Loucy (cell line): ENCODE results near the gene RILPL1.
"Not testable (repeated sequence)": the region's sequence is repeated elsewhere in the genome, so short reads cannot be mapped to it uniquely, and the experiment has no call there.

Experiments used
- CTCF ChIP-seq: fragments of 200-600 bp; sonication (generic); conservative IDR thresholded peaks from 2 replicates; pipeline ENCODE4 v1.5.1; 2014; ENCODE audit warnings: mild to moderate bottlenecking, antibody characterized with exemption, low read length
- EZH2phosphoT487 ChIP-seq: fragments of 200-600 bp; IDR thresholded peaks from 2 replicates; pipeline ENCODE4 v1.6.1; 2018; ENCODE audit warnings: antibody characterized with exemption, mild to moderate bottlenecking, moderate library complexity, borderline replicate concordance

DNA sequence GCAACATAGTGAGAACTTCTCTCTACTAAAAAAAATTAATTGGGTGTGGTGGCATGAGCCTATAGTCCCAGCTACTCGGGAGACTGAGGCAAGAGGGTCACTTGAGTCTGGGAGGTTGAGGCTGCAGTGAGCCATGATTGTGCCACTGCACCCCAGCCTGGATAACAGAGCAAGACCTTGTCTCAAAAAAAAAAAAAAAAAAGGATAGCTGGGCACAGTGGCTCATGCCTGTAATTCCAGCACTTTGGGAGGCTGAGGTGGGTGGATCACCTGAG lies 81.3 kb downstream of the RILPL1 start:
- not testable (repeated sequence) for TF ChIP-seq CTCF, EZH2phosphoT487
